SU-DHL-6 (cell line): ENCODE results near the gene GLIPR2.

Source experiments
- EZH2phosphoT487 ChIP-seq: fragments of 200-600 bp; sonication (generic), shearing (Covaris generic); conservative IDR thresholded peaks from 2 replicates; pipeline ENCODE4 v1.6.1; 2018; ENCODE audit warnings: mild to moderate bottlenecking, antibody characterized with exemption, low read length, moderate library complexity, mixed read lengths
- TF ChIP-seq, protein P1 (sequence below): fragments of 200-600 bp; sonication (generic); IDR thresholded peaks from one replicate; pipeline ENCODE4 v1.5.1; 2017; ENCODE audit warnings: antibody characterized with exemption, mild to moderate bottlenecking, low read length, moderate library complexity; ENCODE audit not compliant: insufficient read depth, poor library complexity, severe bottlenecking

DNA sequence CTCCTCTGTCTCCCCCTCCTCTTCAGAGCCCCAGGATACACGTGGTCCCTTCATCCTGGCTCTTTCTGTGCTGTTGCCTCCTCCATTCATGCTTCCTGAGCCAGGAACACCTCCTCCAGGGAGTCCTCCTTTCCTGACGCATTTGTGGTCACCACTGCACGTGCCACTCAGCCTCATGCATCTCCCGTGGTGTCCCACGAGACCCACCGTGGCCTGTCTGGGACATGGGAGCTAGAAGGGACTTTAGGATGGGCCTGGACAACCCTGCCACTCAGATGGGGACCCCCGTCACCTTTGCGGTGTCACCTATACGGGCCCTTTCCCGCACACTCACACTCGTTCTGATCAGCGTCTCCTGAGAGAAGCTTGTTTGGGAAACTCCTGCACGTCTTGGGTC is 6.7 kb downstream of the GLIPR2 start:
- TF ChIP-seq, protein P1, sequence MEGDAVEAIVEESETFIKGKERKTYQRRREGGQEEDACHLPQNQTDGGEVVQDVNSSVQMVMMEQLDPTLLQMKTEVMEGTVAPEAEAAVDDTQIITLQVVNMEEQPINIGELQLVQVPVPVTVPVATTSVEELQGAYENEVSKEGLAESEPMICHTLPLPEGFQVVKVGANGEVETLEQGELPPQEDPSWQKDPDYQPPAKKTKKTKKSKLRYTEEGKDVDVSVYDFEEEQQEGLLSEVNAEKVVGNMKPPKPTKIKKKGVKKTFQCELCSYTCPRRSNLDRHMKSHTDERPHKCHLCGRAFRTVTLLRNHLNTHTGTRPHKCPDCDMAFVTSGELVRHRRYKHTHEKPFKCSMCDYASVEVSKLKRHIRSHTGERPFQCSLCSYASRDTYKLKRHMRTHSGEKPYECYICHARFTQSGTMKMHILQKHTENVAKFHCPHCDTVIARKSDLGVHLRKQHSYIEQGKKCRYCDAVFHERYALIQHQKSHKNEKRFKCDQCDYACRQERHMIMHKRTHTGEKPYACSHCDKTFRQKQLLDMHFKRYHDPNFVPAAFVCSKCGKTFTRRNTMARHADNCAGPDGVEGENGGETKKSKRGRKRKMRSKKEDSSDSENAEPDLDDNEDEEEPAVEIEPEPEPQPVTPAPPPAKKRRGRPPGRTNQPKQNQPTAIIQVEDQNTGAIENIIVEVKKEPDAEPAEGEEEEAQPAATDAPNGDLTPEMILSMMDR, result no peak
- TF ChIP-seq EZH2phosphoT487, result no peak
